ENCODE measurements around the gene CAMSAP2.

- TF ChIP-seq, protein P1, sequence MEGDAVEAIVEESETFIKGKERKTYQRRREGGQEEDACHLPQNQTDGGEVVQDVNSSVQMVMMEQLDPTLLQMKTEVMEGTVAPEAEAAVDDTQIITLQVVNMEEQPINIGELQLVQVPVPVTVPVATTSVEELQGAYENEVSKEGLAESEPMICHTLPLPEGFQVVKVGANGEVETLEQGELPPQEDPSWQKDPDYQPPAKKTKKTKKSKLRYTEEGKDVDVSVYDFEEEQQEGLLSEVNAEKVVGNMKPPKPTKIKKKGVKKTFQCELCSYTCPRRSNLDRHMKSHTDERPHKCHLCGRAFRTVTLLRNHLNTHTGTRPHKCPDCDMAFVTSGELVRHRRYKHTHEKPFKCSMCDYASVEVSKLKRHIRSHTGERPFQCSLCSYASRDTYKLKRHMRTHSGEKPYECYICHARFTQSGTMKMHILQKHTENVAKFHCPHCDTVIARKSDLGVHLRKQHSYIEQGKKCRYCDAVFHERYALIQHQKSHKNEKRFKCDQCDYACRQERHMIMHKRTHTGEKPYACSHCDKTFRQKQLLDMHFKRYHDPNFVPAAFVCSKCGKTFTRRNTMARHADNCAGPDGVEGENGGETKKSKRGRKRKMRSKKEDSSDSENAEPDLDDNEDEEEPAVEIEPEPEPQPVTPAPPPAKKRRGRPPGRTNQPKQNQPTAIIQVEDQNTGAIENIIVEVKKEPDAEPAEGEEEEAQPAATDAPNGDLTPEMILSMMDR (IDR thresholded peaks at IDR 0.05; ENCODE audit: poor library complexity), result no peak
- TF ChIP-seq EZH2phosphoT487 (IDR thresholded peaks at IDR 0.05; ENCODE audit: low read depth, severe bottlenecking, unreplicated experiment), result no peak
These were observed 49.2 kb downstream of the CAMSAP2 start for GRCh38 chr1:200787896-200788387.
